LNCaP clone FGC (cell line): ENCODE measurements around the gene LRRN2.

Experiments
- DNase-seq: peaks from one replicate; pipeline ENCODE4 v3.0.0-alpha.2; 2011; ENCODE audit warnings: low read depth
- H3K4me3 ChIP-seq: 2 replicates; pipeline ENCODE4 v1.5.1; 2011; ENCODE audit warnings: mild to moderate bottlenecking, low read depth, low read length, control low read depth
- TF ChIP-seq, protein P1 (sequence below): IDR thresholded peaks from 2 replicates; pipeline ENCODE4 v1.5.1; 2012; ENCODE audit warnings: mild to moderate bottlenecking; ENCODE audit not compliant: control insufficient read depth, insufficient read depth; ENCODE audit errors: extremely low read depth

LRRN2 gene

DNA sequence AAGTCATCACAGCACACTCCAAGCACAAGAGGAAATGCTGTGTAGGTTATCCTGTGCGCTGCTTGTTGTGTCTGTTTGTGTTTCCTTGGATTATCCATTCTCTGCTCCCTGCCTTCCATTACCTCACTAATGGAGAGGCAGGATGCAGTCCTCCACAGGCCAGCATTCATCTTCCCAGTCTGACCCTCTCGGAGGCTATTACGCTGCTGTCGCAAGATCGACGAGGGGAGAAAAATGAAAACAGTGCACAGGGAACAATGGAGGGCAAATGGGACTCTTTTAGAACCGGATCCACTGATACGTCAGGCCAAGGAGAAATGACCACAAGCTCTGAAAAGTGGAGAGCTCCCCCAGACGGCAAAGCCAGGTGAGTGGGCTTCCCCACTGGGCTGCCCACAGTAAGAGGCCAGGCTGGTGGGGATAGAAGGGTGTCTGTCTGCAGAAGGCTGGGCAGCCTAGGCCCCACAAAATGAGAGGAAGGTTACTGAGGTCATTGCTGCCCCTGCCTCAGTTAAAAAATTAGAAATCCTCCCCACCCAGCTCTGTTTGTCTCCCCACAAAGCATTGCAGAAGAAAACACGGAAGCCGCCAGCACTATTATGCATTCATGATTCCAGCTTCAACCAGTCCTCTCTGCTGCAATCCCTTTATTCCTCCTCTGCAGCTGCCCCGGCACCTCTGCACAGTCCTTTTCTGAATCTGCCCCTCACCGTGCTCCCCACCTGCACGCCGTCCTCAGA, 21.7 kb downstream of the LRRN2 start:
- no peak overlapping the region for H3K4me3 ChIP-seq
- DNase-seq = no peak
- TF ChIP-seq, protein P1, sequence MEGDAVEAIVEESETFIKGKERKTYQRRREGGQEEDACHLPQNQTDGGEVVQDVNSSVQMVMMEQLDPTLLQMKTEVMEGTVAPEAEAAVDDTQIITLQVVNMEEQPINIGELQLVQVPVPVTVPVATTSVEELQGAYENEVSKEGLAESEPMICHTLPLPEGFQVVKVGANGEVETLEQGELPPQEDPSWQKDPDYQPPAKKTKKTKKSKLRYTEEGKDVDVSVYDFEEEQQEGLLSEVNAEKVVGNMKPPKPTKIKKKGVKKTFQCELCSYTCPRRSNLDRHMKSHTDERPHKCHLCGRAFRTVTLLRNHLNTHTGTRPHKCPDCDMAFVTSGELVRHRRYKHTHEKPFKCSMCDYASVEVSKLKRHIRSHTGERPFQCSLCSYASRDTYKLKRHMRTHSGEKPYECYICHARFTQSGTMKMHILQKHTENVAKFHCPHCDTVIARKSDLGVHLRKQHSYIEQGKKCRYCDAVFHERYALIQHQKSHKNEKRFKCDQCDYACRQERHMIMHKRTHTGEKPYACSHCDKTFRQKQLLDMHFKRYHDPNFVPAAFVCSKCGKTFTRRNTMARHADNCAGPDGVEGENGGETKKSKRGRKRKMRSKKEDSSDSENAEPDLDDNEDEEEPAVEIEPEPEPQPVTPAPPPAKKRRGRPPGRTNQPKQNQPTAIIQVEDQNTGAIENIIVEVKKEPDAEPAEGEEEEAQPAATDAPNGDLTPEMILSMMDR = no peak

DNA sequence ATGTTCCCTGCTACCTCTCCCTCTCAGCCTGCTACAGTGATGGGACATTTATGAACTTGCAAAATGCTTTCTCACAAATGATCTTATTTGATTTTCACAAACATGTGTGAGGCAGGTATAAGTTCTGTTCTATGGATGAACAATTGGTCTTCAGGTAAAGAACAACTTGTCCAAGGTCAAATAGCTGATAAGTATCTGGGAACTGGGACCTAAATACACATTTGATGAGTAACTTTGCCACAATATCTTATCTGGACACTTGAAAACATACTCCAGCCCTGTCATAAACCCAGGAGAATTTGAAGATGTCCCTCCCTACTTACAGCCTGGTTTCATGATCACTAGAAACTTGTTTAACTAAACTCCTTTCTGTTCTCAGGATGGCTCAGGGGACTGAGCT, 23.0 kb downstream of the LRRN2 start:
- TF ChIP-seq, protein P1 = no peak
- H3K4me3 ChIP-seq = no peak overlapping the region
- DNase-seq = no peak

DNA sequence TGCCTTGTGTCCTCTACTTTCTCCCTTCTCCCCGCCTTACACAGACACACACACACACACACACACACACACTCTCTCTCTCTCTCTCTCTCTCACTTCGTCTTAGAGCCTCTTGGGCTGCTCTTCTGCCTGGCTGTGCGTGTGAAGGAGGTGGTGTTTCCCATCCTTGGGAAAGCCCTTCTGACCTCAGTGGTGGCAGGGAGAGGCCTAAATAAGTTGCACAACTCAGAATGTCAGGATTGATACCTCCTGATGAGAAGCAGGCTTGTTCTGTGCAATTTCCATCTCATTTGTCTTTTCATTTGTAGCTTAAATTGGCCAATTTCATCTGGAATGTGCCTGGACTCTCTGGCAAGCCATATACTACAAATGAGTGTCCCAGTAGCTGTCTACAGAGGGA, 25.0 kb downstream of the LRRN2 start:
- DNase-seq = no peak
- TF ChIP-seq, protein P1 = no peak
- H3K4me3 ChIP-seq = no peak overlapping the region

GRCh38 chr1:204659056-204659455, 26.5 kb downstream of the LRRN2 start:
- DNase-seq = no peak
- H3K4me3 ChIP-seq = no peak overlapping the region
- TF ChIP-seq, protein P1 = no peak

GRCh38 chr1:204658295-204658694, 27.2 kb downstream of the LRRN2 start:
- H3K4me3 ChIP-seq = no peak overlapping the region
- TF ChIP-seq, protein P1 = no peak

GRCh38 chr1:204653590-204654340, 31.8 kb downstream of the LRRN2 start:
- no peak for DNase-seq
- H3K4me3 ChIP-seq = no peak overlapping the region
- TF ChIP-seq, protein P1 = no peak

More at GRCh38 chr1:204658295-204658694, 27.2 kb downstream of the LRRN2 start:
- no peak for DNase-seq

DNA sequence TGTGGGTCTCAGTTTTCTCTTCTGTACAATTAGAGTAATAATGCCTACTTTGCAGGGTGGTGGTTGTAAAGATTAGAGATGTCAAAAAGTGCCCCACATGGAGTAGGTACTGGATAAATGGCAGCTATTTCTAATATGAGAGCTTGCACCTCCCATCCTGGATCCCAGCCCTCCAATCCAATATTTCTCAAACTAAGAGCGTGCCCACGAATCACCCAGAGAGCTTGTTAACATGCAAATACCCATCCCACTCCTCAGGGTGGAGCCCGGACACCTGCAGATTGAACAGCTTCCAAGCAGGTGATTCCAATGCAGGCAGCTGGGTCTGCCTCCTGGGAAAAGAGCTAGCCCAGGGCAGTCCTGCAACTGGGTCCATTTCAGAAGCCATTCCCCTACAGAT, 33.0 kb downstream of the LRRN2 start:
- H3K4me3 ChIP-seq = no peak overlapping the region
- TF ChIP-seq, protein P1 = no peak
- no peak for DNase-seq
